GM18526 (cell line): Measurements from ENCODE around the gene MAPKAPK2.
A peak's percentile ranks its signal among the peaks of the same experiment; 100 is the strongest.

Source experiments
- POLR2A ChIP-seq: IDR thresholded peaks from 3 replicates; pipeline ENCODE4 v1.6.1; 2011; ENCODE audit not compliant: insufficient read length; ENCODE audit errors: extremely low read depth

Gene MAPKAPK2

GRCh38 chr1:206748348-206749030 lies 63.8 kb downstream of the MAPKAPK2 start:
- no peak for TF ChIP-seq POLR2A

- TF ChIP-seq POLR2A: no peak
These were observed 67.2 kb downstream of the MAPKAPK2 start for GRCh38 chr1:206751891-206752290.

GRCh38 chr1:206752481-206752880 lies 67.8 kb downstream of the MAPKAPK2 start:
- TF ChIP-seq POLR2A: no peak

GRCh38 chr1:206753141-206753540 lies 68.4 kb downstream of the MAPKAPK2 start:
- no peak for TF ChIP-seq POLR2A

- TF ChIP-seq POLR2A: no peak
These were observed 69.3 kb downstream of the MAPKAPK2 start for GRCh38 chr1:206754011-206754410.

GRCh38 chr1:206757524-206758266 lies 73.0 kb downstream of the MAPKAPK2 start:
- TF ChIP-seq POLR2A: no peak

- no peak for TF ChIP-seq POLR2A
These were observed 75.9 kb downstream of the MAPKAPK2 start for GRCh38 chr1:206760590-206760989.

- no peak for TF ChIP-seq POLR2A
These were observed 76.6 kb downstream of the MAPKAPK2 start for GRCh38 chr1:206761159-206761768.

- TF ChIP-seq POLR2A: no peak
These were observed 81.6 kb downstream of the MAPKAPK2 start for GRCh38 chr1:206766251-206766856.

- TF ChIP-seq POLR2A: no peak
These were observed 84.0 kb downstream of the MAPKAPK2 start for GRCh38 chr1:206768472-206769303.

- TF ChIP-seq POLR2A: peak; percentile 25
These were observed 84.6 kb downstream of the MAPKAPK2 start for GRCh38 chr1:206769304-206769731.

GRCh38 chr1:206770531-206771337 lies 86.0 kb downstream of the MAPKAPK2 start, which contains the start of gene IL19:
TSS of gene IL19 (plus strand) at chr1:206770773. CDS start at chr1:206836663, 65,890 bp downstream.
- peak; percentile 64 for TF ChIP-seq POLR2A

GRCh38 chr1:206771338-206771692 lies 86.6 kb downstream of the MAPKAPK2 start:
- no peak for TF ChIP-seq POLR2A
